DOHH2 (cell line): ENCODE results near the gene TMEM54.

Experiments
- H3F3A ChIP-seq: fragments of 200-600 bp; sonication (generic), shearing (Covaris generic); 2 replicates; pipeline ENCODE4 v1.6.0; 2016; ENCODE audit warnings: antibody characterized with exemption, mild to moderate bottlenecking; ENCODE audit not compliant: control insufficient read depth, insufficient read depth
- H3K27ac ChIP-seq: fragments of 200-600 bp; sonication (generic); 2 replicates; pipeline ENCODE4 v1.5.1; 2014; ENCODE audit warnings: low read depth, mild to moderate bottlenecking, low read length, moderate library complexity
- H3K27me3 ChIP-seq: fragments of 200-600 bp; sonication (generic); 2 replicates; pipeline ENCODE4 v1.6.1; 2014; ENCODE audit warnings: mild to moderate bottlenecking, low read length, mixed read lengths; ENCODE audit not compliant: control insufficient read depth
- H3K36me3 ChIP-seq: fragments of 200-600 bp; sonication (generic); 2 replicates; pipeline ENCODE4 v1.6.1; 2014; ENCODE audit warnings: mild to moderate bottlenecking, low read length, moderate library complexity, mixed read lengths; ENCODE audit not compliant: control insufficient read depth
- H3K4me1 ChIP-seq: fragments of 200-600 bp; sonication (generic); 2 replicates; pipeline ENCODE4 v1.6.1; 2014; ENCODE audit warnings: mild to moderate bottlenecking, low read length, mixed read lengths; ENCODE audit not compliant: control insufficient read depth
- H3K4me2 ChIP-seq: fragments of 200-600 bp; sonication (generic); 2 replicates; pipeline ENCODE4 v1.6.0; 2014; ENCODE audit warnings: mild to moderate bottlenecking, low read length, moderate library complexity
- H3K4me3 ChIP-seq: fragments of 200-600 bp; sonication (generic); 2 replicates; pipeline ENCODE4 v1.5.1; 2014; ENCODE audit warnings: mild to moderate bottlenecking, low read length, mixed read lengths
- H3K79me2 ChIP-seq: fragments of 200-600 bp; sonication (generic); 2 replicates; pipeline ENCODE4 v1.6.1; 2014; ENCODE audit warnings: mild to moderate bottlenecking, low read length, mixed read lengths; ENCODE audit not compliant: control insufficient read depth
- H3K9me2 ChIP-seq: fragments of 200-600 bp; sonication (generic); replicated peaks from 2 replicates; pipeline ENCODE4 v1.6.1; 2014; ENCODE audit warnings: mild to moderate bottlenecking, low read length, mixed read lengths; ENCODE audit not compliant: control insufficient read depth
- H3K9me3 ChIP-seq: fragments of 200-600 bp; sonication (generic); 2 replicates; pipeline ENCODE4 v1.6.1; 2014; ENCODE audit warnings: antibody characterized with exemption, low read length, mixed read lengths; ENCODE audit not compliant: control insufficient read depth, insufficient read depth
- H4K20me1 ChIP-seq: fragments of 200-600 bp; sonication (generic); 2 replicates; pipeline ENCODE4 v1.6.0; 2014; ENCODE audit warnings: low read depth, mild to moderate bottlenecking, antibody characterized with exemption, low read length, moderate library complexity; ENCODE audit not compliant: control insufficient read depth, insufficient read depth
- CTCF ChIP-seq: fragments of 200-600 bp; sonication (generic); IDR thresholded peaks from one replicate; pipeline ENCODE4 v1.5.1; 2014; ENCODE audit warnings: antibody characterized with exemption, mild to moderate bottlenecking, low read depth, low read length; ENCODE audit not compliant: poor library complexity, severe bottlenecking
- EZH2phosphoT487 ChIP-seq: fragments of 200-600 bp; sonication (generic); IDR thresholded peaks from 2 replicates; pipeline ENCODE4 v1.6.1; 2017; ENCODE audit warnings: borderline replicate concordance, mild to moderate bottlenecking, antibody characterized with exemption, low read length, moderate library complexity, mixed read lengths

Gene TMEM54

DNA sequence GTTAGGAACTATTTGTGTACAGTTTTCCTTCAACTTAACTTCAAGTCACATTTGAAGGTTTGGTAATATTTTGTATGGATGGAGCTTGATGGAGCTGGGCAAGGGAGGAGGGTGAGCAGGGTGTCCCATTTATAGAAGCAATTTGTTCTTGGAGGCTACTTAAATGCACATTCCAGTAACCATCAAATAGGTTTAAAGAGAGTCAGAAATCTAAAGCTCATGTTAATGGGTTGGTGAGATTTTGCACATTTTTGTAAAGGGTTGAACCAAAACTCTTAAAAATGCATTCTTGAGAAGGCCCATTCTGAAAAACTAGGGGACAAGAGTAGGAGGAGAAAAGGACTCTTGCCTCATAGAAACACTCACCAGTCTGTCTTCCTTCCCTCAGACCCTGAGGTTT, 40.6 kb downstream of the TMEM54 start:
- Histone ChIP-seq H3K36me3 (peaks cover 45% of the 10 kb centered on the region), H3K27ac (no peak overlapping the region), H3K27me3 (no peaks in the 10 kb centered on the region), H3K9me3 (no peaks in the 10 kb centered on the region), H3K9me2 (no peaks in the 10 kb centered on the region), H3K4me1 (no peaks in the 10 kb centered on the region), H3K4me2 (no peak overlapping the region), H3K79me2 (no peaks in the 10 kb centered on the region), H3K4me3 (no peak overlapping the region), H3F3A (no peaks in the 10 kb centered on the region; the same call in 1 of the 2 replicates), H4K20me1 (no peaks in the 10 kb centered on the region)
- TF ChIP-seq EZH2phosphoT487 (no peak), CTCF (no peak)

DNA sequence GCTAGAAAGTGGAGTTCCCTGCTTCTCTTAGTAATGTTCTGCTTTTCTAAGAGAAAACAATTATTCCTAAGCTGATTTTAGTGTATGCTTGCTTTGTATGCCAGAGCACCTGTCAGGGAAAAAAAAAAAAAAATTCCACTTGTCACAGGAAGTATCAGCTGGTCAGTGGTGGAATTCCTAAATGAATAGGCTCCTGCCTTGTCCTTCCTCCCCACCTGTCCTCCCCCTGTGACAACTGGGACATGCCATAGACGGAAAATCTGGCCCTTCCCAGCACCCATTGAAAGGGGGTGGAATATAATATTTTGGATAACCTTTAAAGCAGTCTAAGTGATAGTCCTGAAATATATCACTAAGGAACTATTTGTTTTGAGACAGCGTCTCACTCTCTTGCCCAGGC, 41.3 kb downstream of the TMEM54 start:
- TF ChIP-seq EZH2phosphoT487 (no peak), CTCF (no peak)
- Histone ChIP-seq H3K9me2 (no peaks in the 10 kb centered on the region), H3K36me3 (peaks cover 50% of the 10 kb centered on the region)

GRCh38 chr1:32858791-32859190, 42.4 kb downstream of the TMEM54 start:
- TF ChIP-seq EZH2phosphoT487 (no peak), CTCF (no peak)
- Histone ChIP-seq H3K27me3 (no peaks in the 10 kb centered on the region), H3K9me2 (no peaks in the 10 kb centered on the region), H3K27ac (no peak overlapping the region), H3K4me1 (no peaks in the 10 kb centered on the region), H4K20me1 (no peaks in the 10 kb centered on the region), H3K9me3 (no peaks in the 10 kb centered on the region), H3K36me3 (peaks cover 61% of the 10 kb centered on the region), H3K4me2 (no peak overlapping the region), H3F3A (no peaks in the 10 kb centered on the region), H3K79me2 (no peaks in the 10 kb centered on the region), H3K4me3 (no peak overlapping the region)

More for the DNA sequence above, 41.3 kb downstream of the TMEM54 start:
- H3K4me1 ChIP-seq = no peaks in the 10 kb centered on the region
- H3K4me3 ChIP-seq = no peak overlapping the region
- no peaks in the 10 kb centered on the region for H4K20me1 ChIP-seq
- H3K4me2 ChIP-seq = no peak overlapping the region
- H3K79me2 ChIP-seq = no peaks in the 10 kb centered on the region
- H3K27ac ChIP-seq = no peak overlapping the region
- no peaks in the 10 kb centered on the region for H3K27me3 ChIP-seq
- no peaks in the 10 kb centered on the region for H3K9me3 ChIP-seq
- H3F3A ChIP-seq = no peaks in the 10 kb centered on the region

DNA sequence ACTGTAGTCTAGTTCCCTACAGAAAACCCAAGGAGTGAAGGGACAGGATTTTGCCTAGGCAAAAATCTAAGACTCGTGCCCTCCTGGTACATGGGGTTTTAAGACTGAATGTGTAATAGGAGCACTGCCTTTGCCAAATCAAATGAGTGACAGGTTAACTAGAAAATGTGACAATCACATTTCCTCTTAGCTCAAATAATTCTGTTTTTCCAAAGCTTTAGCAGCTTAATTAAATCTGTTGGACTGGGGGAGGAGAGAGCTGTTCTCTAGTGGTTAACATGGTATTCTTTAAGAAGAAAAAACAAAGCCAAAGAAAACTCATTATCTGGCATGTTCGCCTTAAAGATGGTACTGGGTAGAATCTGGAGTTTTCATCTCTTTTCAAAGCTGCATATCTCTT, 43.1 kb downstream of the TMEM54 start:
- Histone ChIP-seq H3K79me2 (no peaks in the 10 kb centered on the region), H3K4me3 (no peak overlapping the region), H3K9me3 (no peaks in the 10 kb centered on the region), H4K20me1 (no peaks in the 10 kb centered on the region), H3K4me2 (no peak overlapping the region), H3F3A (no peaks in the 10 kb centered on the region), H3K4me1 (no peaks in the 10 kb centered on the region), H3K36me3 (peaks cover 65% of the 10 kb centered on the region), H3K27ac (no peak overlapping the region), H3K27me3 (no peaks in the 10 kb centered on the region), H3K9me2 (no peaks in the 10 kb centered on the region)
- TF ChIP-seq EZH2phosphoT487 = no peak
